NOMO-1 treated with dmso at 0.1 percent for 144 hours (cell line): ENCODE results near the gene TCP11L1.

Source experiments
- DNase-seq: peaks from one replicate; lab custom pipeline; 2025; ENCODE audit not compliant: unreplicated experiment; lab: John Stamatoyannopoulos, UW

The TCP11L1 gene, protein sequence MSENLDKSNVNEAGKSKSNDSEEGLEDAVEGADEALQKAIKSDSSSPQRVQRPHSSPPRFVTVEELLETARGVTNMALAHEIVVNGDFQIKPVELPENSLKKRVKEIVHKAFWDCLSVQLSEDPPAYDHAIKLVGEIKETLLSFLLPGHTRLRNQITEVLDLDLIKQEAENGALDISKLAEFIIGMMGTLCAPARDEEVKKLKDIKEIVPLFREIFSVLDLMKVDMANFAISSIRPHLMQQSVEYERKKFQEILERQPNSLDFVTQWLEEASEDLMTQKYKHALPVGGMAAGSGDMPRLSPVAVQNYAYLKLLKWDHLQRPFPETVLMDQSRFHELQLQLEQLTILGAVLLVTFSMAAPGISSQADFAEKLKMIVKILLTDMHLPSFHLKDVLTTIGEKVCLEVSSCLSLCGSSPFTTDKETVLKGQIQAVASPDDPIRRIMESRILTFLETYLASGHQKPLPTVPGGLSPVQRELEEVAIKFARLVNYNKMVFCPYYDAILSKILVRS

DNA sequence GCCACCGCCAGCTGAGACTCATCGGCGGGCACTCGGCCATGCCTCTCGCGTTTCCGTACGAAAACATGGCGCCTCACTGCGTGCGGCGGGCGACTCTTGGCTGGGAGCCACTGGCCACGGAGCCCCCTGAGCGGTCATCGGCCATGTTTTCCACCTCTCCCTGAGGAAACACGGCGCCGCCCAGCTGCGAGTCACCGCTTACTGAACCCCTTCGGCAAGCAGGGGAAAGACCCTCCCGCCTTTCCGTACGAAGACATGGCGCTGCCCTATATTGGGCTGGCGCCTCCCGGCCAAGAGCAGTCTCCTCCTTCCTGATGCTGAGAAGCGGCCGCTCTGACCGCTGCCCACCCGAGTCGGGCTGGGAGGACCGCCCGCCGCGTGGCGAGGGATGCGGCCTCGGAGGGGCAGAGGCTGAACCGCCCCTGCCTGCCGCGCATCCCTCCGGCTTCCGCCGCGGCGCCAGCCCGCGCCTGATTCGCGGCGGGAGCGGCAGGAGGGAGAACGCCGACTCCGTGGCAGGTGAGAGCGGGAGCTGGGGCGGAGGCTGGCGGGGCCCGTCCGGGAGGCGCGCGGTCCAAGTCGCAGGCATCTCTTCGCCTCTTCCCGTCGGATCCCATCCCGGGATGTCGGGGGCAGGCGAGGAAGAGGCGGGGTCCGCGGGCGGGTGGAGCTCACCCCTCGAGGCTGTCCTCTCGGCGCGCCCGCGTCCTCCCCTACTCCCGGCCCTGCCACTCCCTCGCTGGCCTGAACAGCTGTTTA lies at the start of gene TCP11L1:
Gene TCP11L1, plus strand, starts transcription at position 299 of the 759 bp plus-strand sequence. CDS start 4,202 bp downstream, outside the sequence.
- DNase-seq = peak; percentile 76

DNA sequence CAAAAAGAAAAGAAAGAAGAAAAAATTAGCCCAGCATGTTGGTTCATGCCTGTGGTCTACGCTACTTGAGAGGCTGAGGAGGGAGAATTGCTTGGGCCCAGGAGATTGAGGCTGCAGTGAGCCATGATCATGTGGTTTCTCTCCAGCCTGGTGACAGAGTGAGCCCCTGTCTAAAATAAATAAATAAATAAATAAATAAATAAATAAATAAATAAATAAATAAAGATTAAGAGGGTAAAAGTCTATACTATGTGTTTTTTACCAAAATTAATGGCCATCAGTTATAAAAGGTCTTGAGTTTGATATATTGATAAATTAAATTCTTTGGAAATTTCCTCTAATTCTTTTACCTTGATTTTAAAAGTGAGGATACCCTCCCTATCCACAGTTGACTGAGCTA lies 48.9 kb upstream of the TCP11L1 start:
- no peak for DNase-seq

GRCh38 chr11:32991427-32991826 lies 47.9 kb upstream of the TCP11L1 start:
- no peak for DNase-seq

- DNase-seq = no peak
Measured at GRCh38 chr11:32991898-32992297, 47.5 kb upstream of the TCP11L1 start.

DNA sequence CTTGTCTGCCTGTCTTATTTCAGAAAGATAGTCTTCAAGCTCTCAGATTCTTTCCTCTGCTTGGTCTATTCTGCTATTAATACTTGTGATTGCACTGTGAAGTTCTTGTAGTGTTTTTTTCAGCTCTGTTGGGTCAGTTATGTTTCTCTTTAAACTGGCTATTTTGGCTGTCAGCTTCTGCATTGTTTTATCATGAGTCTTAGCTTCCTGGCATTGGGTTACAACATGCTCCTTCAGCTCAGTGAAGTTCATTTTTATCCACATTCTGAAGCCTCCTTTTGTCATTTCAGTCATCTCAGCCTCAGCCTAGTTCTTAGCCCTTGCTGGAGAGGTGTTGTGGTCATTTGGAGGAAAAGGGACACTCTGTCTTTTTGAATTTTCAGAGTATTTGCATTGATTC lies 39.2 kb upstream of the TCP11L1 start:
- DNase-seq = no peak

DNA sequence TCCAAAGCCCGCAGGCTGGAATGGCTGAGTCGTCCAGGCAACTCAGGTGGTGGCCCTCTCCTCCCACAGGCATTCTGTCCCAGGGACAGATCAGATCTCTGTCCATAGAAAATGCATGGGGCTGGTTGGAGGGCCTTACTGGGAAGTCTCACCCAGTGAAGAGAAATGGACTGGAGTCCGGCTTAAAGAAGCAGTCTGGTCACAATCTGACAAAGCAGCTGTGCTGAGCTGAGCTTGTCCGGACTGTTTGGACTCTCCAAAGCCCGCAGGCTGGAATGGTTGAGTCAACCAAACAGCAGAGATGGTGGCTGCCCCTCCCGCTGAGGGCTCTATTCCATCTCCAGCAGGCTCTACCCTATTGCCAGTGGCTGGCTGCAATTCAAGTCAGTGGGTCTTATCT lies 38.1 kb upstream of the TCP11L1 start:
- DNase-seq = no peak

GRCh38 chr11:33001751-33002542 lies 37.4 kb upstream of the TCP11L1 start:
- no peak for DNase-seq

GRCh38 chr11:33005175-33005574 lies 34.2 kb upstream of the TCP11L1 start:
- no peak for DNase-seq

DNA sequence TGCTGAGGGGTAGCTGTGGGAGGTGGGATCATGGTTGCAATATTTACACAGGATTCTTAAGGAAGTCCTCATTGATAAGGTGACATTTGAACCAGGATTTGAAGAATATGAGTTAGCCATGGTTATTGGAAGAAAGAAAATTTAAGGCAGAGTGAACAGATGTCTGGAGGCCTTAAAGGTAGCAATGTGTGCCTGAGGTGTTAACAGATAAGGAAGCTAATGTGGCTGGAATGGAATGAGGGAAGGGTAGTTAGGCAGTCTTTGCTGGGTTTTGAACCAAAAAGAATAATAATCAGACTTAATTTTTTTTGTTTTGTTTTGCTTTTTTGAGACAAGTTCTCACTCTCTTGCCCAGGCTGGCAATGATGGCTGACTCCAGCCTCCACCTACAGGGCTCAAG lies 33.4 kb upstream of the TCP11L1 start:
- DNase-seq = no peak

GRCh38 chr11:33013755-33014154 lies 25.6 kb upstream of the TCP11L1 start:
- no peak for DNase-seq

DNA sequence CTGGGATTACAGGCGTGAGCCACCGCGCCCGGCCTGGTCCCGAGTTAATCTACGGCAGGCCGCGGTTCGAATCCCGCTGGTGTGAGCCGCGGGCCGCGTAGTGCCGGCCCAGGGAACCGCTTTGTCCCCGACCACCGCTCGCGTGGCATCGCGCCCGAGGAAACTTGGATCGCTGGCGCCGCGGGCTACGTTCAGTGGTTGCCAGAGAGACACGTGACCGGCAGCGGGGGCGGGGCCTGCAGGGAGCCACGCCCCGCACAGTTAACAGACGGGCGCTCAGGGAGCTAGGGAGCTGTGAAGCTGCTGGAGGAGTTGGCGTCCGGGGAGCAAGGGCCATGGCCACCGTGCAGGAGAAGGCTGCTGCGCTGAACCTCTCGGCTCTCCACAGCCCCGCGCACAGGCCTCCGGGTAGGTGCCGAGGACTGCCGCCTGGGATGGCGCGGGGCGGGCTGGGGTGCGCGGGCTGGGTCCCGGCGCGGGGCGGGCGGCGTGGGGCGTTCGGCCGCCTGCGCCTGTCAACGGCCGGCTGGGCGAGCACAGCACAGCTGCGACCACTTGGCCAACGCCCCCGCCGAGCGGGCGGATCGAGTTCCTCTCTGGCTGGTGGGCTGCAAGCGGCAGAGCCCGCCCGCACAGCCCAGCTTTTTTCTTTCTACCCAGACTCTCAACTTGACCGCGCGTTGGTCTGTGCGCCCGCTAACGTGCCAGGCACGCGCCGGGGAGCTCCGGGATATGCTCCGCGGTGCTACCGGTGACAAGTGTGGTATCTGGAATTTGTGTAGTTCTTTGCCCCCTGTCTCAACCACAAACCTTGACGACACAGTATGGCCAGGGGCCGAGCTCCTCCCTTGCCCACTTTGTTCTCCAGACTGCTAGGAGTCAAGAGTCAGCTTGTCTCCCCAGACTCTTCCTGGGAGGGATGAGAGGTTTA lies 23.5 kb upstream of the TCP11L1 start, which contains the start of gene DEPDC7:
Gene DEPDC7, plus strand, starts transcription at position 258 of the 931 bp plus-strand sequence. Its CDS starts 78 bp downstream, at position 336.
- DNase-seq = peak; percentile 34

DNA sequence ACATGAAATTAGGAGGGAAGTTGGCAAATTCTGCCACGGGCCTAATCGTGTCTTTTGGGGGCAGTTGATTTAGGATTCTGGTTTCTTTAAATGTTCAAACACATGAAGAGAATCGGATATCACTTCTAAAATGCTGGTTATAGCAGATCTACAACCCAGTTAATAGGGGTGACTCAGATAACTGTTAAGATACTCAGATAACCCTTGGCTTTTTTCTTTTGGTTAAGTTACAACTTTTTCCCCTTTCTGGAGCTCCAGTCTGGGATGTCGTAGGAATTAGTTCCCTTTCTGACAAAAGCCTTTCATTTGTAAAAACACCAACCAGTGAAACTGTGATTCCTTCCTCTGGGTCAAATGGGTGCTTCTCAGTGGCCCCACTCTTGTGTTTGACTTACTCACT lies 22.7 kb upstream of the TCP11L1 start:
- DNase-seq = no peak

DNA sequence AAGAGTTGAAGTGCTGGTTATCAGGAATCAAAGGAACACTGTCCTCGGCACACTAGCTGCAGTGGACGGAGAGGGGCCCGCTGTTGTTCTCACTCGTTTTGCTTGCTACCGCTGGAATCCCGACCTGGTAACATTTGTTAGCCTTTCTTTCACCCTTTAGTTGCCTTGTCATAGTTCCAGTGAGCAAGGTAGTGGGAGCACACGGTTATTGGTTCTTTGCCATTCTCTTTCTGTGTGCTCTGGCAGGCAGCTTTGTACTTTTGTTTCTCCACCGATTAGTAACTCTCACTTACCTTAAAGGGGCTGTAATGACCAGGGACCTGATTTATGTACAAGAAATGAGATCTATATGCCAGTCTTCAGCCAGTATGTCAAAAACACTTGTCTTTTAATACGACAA lies 21.9 kb upstream of the TCP11L1 start:
- no peak for DNase-seq

- no peak for DNase-seq
Measured at GRCh38 chr11:33017965-33018364, 21.4 kb upstream of the TCP11L1 start.

DNA sequence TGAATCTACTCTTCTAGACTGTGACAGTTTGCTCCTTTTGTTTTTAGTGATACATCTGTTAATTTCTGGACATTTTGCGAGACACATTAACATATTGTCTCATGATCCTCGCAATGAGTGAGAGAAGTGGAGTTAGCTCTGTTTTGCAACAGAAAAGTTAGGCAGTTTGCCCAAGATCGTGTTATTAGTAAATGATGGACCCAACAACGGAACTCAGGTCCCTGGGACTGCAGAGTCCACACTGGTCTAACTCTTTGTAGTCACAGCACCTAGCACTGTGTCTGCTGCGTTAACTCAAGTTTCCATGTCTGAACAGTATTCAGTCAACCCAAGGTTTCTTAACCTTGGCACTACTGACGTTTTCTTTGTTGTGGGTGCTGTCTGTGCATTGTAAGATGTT lies 20.5 kb upstream of the TCP11L1 start:
- no peak for DNase-seq

DNA sequence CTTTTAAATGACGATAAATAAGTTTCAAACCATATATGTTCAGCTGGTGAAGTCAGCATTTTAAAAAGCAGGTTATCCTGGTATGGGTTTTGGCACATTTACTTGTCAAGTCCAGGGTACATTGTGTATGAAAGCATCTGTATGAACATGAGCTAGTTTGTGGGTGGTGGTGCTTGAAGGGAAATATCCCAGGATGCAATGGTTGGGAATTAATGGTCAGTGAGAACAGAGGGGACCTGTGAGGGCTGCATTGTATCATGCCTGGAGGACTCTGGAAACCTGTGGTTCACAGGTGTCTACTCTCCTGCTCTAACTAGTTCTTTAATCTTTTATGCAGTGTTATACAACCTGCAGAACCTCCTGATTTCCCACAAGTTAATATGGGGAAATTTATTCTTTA lies 17.9 kb upstream of the TCP11L1 start:
- no peak for DNase-seq

DNA sequence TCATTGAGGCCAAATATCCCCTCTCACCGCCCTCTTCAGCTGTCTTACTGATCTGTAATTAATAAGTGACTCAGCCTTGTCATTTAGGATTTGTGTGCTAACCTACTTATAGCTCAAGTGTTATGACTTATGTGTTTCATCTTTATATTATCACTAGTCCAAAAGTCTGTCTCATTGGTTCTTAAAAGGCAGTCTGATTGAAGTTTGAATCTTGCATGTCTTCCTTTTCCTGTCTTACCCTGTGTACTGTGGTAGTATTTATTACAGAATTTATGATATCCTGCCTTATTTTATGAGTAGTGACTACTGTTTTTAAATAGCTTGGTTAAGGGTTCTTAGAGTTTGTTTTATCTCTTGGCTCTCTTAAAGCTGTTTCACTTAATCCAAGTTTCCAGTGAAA lies 17.4 kb upstream of the TCP11L1 start:
- no peak for DNase-seq

DNA sequence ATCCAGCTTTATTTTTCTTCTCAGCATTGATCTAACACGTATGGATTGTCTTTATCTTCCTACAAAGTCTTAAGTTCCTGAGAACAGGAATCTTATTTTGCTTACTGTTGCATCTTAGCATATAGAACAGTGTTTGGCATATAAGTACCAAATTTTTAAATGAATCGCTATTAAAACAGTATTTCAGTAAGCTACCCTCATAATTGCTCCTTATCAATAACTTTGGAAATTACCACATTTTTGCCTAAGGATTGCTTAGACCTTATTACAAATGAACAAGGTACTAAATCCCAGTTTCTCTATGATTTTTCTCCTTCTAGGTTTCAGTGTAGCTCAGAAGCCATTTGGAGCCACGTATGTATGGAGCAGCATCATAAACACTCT lies 14.0 kb upstream of the TCP11L1 start:
- no peak for DNase-seq

GRCh38 chr11:33027233-33027632 lies 12.1 kb upstream of the TCP11L1 start:
- no peak for DNase-seq

GRCh38 chr11:33027846-33028536 lies 11.4 kb upstream of the TCP11L1 start:
- no peak for DNase-seq
